ENCODE results near the gene SCNM1.

The SCNM1 gene

DNA sequence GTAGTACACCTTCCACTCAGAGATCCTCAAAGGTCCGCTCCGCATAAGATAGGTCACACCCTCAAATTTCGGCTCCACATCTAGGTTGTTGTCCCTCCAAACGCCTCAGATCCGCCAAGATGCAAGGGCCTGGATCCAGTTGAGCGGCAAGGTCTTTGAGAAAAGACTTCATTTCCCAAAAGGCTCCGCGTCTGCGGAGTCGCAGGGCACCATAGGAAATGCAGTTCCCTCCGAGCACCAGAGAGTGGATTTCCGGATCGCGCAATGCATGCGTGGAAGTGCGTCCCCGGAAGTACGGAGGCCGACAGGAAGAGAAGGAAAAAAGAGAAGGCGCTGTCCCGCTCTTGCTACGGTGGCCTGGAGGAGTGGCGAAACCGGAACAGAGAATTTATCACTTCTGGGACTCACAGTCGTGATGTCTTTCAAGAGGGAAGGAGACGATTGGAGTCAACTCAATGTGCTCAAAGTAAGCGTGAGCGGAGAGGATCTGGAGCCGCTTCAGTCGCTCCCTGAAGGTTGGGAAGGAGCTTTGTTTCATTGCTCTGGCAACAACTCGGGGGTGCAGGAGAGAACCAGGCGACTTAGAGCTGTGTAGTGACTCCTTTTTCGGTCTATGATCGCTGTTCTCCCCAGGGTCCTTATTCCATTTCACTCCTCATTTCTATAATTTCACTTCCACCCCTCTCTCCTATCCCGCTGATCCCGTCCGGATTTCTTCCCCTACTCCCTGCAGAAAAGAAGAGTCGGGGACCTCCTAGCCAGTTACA, at the start of gene SCNM1, which contains the start of gene LYSMD1:
SCNM1 (plus strand) TSS at position 407 of the 767 bp plus-strand sequence; CDS start at position 416, 9 bp downstream.
LYSMD1 (minus strand) TSS at position 165 of the 767 bp plus-strand sequence. CDS start 644 bp downstream, outside the sequence.
- DNase-seq, result peak; percentile 98

DNA sequence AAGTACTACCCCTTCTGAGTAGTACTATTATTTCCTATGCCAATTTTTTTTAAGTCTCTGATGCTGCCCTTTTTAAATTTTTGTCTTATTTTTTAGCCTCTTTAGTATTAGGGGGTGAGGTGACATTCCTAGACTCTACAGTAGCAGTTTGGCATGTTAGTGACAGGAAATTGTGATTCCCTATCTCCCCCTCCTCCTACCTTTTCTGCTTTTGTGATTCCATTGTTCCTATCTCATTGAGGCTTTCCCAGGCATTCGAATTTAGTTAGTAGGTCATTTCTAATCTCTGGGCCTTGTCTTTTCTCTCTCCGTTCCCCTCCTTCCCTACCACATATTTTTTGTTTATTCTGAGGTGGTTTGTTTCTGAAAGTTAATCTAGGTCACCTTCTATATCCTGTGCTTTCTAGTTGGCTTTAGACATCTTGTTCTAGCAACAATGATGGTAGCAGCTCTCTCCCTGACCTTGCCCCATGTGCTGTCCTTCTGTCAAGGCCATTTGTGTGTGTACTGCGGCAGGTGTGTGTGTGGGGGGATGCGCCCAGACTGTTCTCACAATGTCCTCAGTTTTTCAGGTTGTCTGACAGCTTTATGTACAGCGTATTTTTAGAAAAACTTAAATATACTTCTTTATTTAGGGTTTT, 41.1 kb upstream of the SCNM1 start:
- no peak for DNase-seq

DNA sequence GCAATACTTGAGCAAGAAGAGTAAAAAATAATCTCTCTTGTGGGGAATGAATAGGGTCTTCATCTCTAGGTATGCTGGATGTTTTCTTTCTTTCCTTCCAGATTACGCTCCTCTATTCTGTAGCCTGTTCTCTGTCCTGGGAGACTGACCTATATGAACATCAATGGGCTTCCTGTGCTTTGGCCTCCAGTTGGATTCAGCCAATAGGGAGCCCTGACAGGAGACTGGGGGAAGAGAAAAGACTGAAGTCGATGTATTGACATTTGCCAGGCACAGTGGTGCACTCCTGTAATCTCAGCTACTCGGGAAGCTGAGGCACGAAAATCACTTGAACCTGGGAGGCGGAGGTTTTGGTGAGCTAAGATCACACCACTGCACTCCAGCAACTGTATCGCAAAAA, 37.1 kb upstream of the SCNM1 start:
- no peak for DNase-seq

GRCh38 chr1:151130987-151131586, 34.9 kb upstream of the SCNM1 start:
- DNase-seq, result peak; percentile 76

DNA sequence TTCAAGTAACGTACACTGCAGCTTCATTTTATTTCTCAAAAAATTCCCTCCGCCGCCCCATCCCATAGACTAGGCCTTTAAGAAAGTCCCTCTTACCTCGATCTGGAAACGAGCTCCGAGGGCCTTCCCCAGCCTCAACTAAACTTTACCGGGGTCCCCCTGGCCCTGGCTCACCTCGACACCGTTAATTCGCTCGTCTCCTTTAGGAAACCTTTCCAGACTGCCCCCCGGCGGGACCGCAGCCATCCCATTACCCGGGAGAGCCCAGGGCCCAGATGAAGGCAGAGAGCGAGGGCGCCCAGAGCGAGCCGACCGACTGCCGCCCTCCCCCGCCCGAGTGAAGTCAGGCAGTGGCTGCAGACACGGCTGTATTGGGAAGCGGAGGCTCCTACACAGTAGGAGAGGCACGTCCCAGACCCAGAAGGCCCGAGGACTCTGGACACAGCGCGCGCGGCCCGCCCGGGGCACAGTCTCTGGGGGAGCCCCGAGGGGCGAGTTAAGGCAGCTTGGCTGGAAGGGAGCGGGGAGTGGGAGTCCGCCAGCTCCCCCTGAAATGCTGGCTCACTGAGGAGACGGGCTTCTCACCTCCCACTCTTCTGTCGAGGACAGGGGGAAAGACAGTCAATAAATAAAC, 34.1 kb upstream of the SCNM1 start:
- no peak for DNase-seq

- no peak for DNase-seq
Observed at GRCh38 chr1:151132335-151133017, 33.5 kb upstream of the SCNM1 start.

- no peak for DNase-seq
Observed at GRCh38 chr1:151133018-151133806, 32.7 kb upstream of the SCNM1 start.

- no peak for DNase-seq
Observed at GRCh38 chr1:151134396-151134795, 31.5 kb upstream of the SCNM1 start.

DNA sequence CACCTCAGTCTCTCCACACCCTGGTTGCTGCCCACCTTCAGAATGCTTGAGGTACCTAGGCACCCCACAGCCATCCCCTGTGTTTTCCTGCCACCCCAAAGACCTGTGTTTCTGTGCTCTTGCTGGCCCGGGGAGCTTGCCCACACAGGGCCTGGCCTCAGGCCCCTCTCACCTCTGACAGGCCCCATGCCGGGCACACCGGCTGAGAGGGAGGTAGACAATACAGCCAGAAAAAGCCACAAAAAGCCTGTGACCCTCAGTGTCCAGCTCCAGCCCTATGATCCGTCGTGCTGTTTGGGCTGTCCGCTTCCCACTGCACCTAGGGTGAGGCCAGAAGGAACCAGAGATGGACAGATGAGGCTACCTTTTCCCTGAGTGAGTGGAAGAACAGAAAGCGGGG, 31.0 kb upstream of the SCNM1 start:
- no peak for DNase-seq

- no peak for DNase-seq
Observed at GRCh38 chr1:151135433-151136385, 30.2 kb upstream of the SCNM1 start.

GRCh38 chr1:151137789-151138188, 28.2 kb upstream of the SCNM1 start:
- DNase-seq, result no peak

DNA sequence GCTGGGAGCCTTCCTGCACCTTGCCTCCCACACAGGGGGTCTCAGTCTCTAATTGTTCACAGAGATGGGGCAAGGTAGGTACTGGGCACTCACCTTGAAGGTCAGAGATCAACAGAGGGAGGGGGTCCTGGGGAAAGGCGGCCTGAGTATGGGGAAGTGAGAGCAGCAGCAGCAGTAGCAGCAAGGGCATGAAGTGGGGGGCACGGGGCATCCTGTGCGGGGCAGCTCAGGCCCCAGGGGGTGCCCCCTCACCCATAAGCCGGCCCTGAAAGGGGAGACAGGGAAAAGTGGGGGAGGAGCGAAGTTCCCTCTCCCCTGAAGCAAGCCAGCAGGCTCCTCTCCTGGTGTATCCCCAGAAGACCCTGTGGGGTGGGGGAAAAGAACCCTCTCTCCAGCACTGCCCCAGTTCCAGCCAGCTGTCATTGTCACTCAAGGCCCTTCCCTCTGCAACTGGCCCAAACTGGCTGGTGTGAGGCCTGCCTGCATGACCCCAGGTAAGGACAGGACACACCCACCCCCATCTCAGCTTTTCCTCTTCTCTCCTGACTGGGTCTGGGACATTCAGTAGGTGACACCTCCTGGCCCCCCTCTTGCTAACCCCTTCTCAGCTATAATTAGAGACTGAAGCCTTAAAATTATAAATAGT, 23.4 kb upstream of the SCNM1 start:
- DNase-seq, result no peak

- DNase-seq, result no peak
Observed at GRCh38 chr1:151143057-151143435, 22.9 kb upstream of the SCNM1 start.

DNA sequence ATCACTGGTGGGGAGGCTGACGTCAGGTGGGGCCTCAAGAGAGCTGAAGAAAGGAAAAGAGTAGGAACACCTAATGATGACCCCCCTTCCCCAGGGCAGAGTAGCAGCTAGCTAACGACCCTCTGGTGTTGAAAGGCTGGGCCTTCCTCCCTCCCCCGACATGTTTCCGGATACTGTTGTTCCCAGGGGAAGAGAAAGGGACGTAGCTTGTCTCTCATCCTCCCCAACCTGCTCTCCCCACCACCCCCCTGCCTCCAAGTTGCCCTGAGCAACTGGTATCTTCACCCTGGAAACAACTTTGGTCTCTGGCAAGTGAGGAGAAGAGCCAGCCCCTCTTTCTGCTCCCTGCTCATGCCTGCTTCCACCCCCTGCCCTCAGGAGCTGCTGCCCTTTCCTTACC, 22.0 kb upstream of the SCNM1 start:
- DNase-seq, result no peak

DNA sequence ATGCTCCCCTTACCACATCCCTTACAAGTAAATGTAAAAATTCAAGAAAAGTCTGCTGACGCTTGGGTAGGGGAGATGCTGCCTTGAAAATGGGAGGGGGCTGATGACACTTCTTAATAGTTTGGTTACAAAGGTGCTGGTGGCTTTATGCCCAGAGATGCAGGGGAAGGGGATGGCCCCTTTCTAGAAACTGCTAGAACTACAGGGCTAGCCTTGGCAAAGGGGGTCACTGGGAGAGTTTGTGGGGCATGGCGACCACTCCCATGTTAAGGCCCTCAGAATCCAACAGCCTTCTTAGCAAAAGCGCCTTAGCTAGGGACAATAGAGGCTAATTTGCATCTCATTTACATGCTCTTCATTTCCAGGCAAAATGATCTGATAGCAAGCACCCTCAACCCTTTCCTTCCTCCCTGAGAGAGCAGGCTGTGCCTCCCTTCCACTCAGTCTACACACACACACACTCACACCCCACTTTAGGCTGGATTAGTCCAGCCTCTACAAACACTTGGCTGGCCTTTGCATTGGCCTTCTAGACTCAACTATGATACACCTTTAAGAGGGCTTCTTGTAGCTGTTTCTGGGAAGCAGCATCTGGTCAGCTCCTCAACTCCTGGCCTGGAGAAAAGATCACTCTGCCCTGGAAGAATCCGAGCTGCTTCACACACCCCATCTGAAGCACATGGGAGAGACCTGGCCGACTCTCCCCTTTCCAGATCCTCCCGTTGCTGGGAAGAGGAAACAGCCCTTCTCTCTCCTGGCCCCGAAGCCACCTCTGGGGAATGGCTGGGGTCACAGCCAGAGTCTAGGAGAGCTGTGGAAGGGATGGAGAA, 21.3 kb upstream of the SCNM1 start:
- no peak for DNase-seq

DNA sequence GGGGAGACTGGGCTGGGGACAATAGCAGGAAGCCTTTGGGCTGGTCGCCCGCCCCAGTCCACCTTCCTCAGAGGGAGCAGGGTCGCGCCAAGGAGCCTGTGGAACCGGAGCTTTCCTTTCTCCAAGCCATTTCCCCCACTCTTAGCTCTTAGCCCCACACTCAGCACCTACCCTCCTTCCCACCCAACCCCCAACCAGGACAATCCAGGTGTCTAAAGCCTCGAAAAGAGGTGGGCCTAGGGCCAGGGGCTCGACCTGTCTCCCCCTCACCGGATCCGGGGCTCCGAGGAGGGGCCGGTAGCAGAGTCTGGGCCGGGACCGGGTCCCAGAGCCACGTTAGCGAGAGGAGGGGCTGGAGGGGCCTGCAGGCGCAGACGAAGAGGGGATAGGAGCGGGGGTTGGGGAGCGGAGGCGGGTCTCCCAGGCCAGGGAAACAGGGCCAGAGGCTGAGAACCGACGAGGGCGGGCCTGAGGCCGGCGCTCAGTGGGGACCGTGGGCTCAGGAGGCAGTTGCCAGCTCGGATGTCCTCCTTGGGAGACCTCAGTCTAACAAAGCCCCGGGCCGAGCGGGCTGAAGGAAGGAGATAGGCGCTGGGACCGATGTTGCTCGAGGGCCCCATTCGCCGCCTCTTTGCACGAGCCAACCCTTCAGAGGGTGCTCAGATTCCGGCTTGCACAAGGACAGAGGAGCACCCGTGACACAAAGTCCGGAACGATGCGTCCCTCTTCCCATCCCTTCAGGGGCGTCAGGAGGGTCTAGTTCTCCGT, 20.5 kb upstream of the SCNM1 start:
- no peak for DNase-seq

- DNase-seq, result no peak
Observed at GRCh38 chr1:151146072-151146411, 19.9 kb upstream of the SCNM1 start.

DNA sequence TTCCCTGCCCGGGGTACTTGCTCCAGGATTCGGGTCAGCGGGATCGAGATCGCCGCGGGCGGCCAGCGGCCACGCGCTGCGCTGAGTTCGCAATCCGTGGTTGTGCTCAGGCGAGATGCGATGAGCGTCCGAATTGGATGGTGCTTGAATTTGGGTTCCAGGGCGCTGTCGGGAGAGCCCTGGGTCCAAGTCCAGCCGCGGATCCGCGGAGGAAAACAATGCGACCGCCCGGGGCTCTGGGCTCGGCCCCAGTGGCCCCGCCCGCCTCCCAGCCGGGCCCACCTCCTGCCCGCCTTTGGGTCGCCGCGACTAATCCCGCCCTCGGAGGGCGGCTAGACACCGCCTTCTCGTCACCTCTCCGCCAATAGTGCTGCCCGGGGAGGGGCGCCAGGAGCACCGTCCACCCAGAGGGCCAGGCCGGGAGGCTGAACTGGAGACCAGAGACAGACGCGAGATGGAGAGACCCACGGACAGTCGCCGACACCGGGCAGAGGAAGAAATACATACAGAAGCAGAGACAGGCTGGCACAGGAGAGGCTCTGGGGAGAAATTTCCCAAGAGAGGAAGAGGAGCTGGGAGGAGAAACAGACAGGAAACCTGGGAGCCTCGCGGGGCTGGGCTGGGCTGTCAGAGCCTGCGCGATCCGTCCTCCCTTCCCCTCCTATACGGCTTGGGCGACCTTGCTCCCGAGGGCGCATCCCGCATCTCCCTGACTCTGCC, 19.4 kb upstream of the SCNM1 start, which contains the start of gene SEMA6C:
SEMA6C (minus strand) TSS at position 220 of the 720 bp plus-strand sequence. CDS start 4,010 bp downstream, outside the sequence.
- DNase-seq, result peak; percentile 88
